Mononuclear cell (primary cell): Measurements from ENCODE around the gene PLLP. TPM values are rescaled to one million over a fixed set of nuclear protein-coding genes. Genes with fewer than 3 reads are reported as not detected.

Source experiments
- H3K27me3 ChIP-seq: 2 replicates; pipeline ENCODE4 v1.6.0; 2011; ENCODE audit warnings: low read length, control low read depth; ENCODE audit not compliant: insufficient read depth
- H3K4me1 ChIP-seq: 2 replicates; pipeline ENCODE4 v1.5.1; 2011; ENCODE audit warnings: mild to moderate bottlenecking, low read length, control low read depth; ENCODE audit not compliant: insufficient read depth
- H3K4me3 ChIP-seq: 2 replicates; pipeline ENCODE4 v1.5.1; 2011; ENCODE audit warnings: mild to moderate bottlenecking, low read length, moderate library complexity
- H3K9me3 ChIP-seq: 2 replicates; pipeline ENCODE4 v1.5.1; 2011; ENCODE audit warnings: low read depth, mild to moderate bottlenecking, control low read depth, low read length
- total RNA-seq: library from RNA; depleted of rRNA; stranded (reverse); fragments of >200 nt; gene quantifications from one replicate; pipeline ENCODE4 v1.2.3, GENCODE V29; 2012

Gene PLLP
- total RNA-seq, 1 donor: 0.63 TPM

- no peaks in the 10 kb centered on the region for H3K27me3 ChIP-seq
- H3K4me3 ChIP-seq: no peak overlapping the region
- peaks cover 6% of the 10 kb centered on the region for H3K4me1 ChIP-seq
- H3K9me3 ChIP-seq: no peaks in the 10 kb centered on the region
Observed at GRCh38 chr16:57258226-57258909, 26.1 kb downstream of the PLLP start.

GRCh38 chr16:57257455-57258070, 26.9 kb downstream of the PLLP start:
- Histone ChIP-seq H3K9me3 (no peaks in the 10 kb centered on the region), H3K27me3 (no peaks in the 10 kb centered on the region), H3K4me1 (peaks cover 6% of the 10 kb centered on the region), H3K4me3 (no peak overlapping the region)

GRCh38 chr16:57256601-57257395, 27.7 kb downstream of the PLLP start:
- no peak overlapping the region for H3K4me3 ChIP-seq
- no peaks in the 10 kb centered on the region for H3K27me3 ChIP-seq
- no peaks in the 10 kb centered on the region for H3K9me3 ChIP-seq
- peaks cover 6% of the 10 kb centered on the region for H3K4me1 ChIP-seq

GRCh38 chr16:57255686-57256415, 28.6 kb downstream of the PLLP start:
- no peaks in the 10 kb centered on the region for H3K27me3 ChIP-seq
- no peaks in the 10 kb centered on the region for H3K9me3 ChIP-seq
- H3K4me1 ChIP-seq: peaks cover 6% of the 10 kb centered on the region
- no peak overlapping the region for H3K4me3 ChIP-seq

- Histone ChIP-seq H3K4me1 (no peaks in the 10 kb centered on the region), H3K4me3 (no peak overlapping the region), H3K27me3 (no peaks in the 10 kb centered on the region), H3K9me3 (no peaks in the 10 kb centered on the region)
Observed at GRCh38 chr16:57253466-57253865, 31.0 kb downstream of the PLLP start.

- H3K4me3 ChIP-seq: no peak overlapping the region
- H3K9me3 ChIP-seq: no peaks in the 10 kb centered on the region
- H3K4me1 ChIP-seq: no peaks in the 10 kb centered on the region
- H3K27me3 ChIP-seq: no peaks in the 10 kb centered on the region
Observed at GRCh38 chr16:57252148-57252721, 32.2 kb downstream of the PLLP start.

GRCh38 chr16:57251352-57251751, 33.1 kb downstream of the PLLP start:
- no peaks in the 10 kb centered on the region for H3K27me3 ChIP-seq
- no peaks in the 10 kb centered on the region for H3K9me3 ChIP-seq
- H3K4me1 ChIP-seq: no peaks in the 10 kb centered on the region

GRCh38 chr16:57245472-57246113, 38.9 kb downstream of the PLLP start:
- Histone ChIP-seq H3K4me1 (peaks cover 25% of the 10 kb centered on the region), H3K4me3 (peak overlapping the region; percentile 67), H3K9me3 (no peaks in the 10 kb centered on the region), H3K27me3 (no peaks in the 10 kb centered on the region)

More at GRCh38 chr16:57251352-57251751, 33.1 kb downstream of the PLLP start:
- no peak overlapping the region for H3K4me3 ChIP-seq

GRCh38 chr16:57244767-57245471, 39.6 kb downstream of the PLLP start, which contains the start of gene ARL2BP:
TSS of gene ARL2BP (plus strand) at chr16:57245259. CDS start at chr16:57245368, 109 bp downstream.
- Histone ChIP-seq H3K4me1 (peaks cover 27% of the 10 kb centered on the region), H3K27me3 (no peaks in the 10 kb centered on the region), H3K4me3 (peak within 1 kb of the TSS; percentile 67), H3K9me3 (no peaks in the 10 kb centered on the region)

GRCh38 chr16:57244463-57244766, 40.1 kb downstream of the PLLP start:
- H3K4me3 ChIP-seq: peak overlapping the region; percentile 67

GRCh38 chr16:57242650-57243049, 41.8 kb downstream of the PLLP start:
- H3K9me3 ChIP-seq: no peaks in the 10 kb centered on the region
- H3K4me3 ChIP-seq: no peak overlapping the region
- peaks cover 27% of the 10 kb centered on the region for H3K4me1 ChIP-seq
- no peaks in the 10 kb centered on the region for H3K27me3 ChIP-seq

More at GRCh38 chr16:57244463-57244766, 40.1 kb downstream of the PLLP start:
- H3K4me1 ChIP-seq: peaks cover 27% of the 10 kb centered on the region
- H3K9me3 ChIP-seq: no peaks in the 10 kb centered on the region
- H3K27me3 ChIP-seq: no peaks in the 10 kb centered on the region

- Histone ChIP-seq H3K27me3 (no peaks in the 10 kb centered on the region), H3K4me3 (no peak overlapping the region), H3K4me1 (peaks cover 24% of the 10 kb centered on the region), H3K9me3 (no peaks in the 10 kb centered on the region)
Observed at GRCh38 chr16:57240851-57241250, 43.6 kb downstream of the PLLP start.

GRCh38 chr16:57239107-57239506, 45.4 kb downstream of the PLLP start:
- no peak overlapping the region for H3K4me3 ChIP-seq

GRCh38 chr16:57238682-57239081, 45.8 kb downstream of the PLLP start:
- H3K27me3 ChIP-seq: no peaks in the 10 kb centered on the region
- no peaks in the 10 kb centered on the region for H3K9me3 ChIP-seq
- no peak overlapping the region for H3K4me3 ChIP-seq
- H3K4me1 ChIP-seq: peaks cover 19% of the 10 kb centered on the region

More at GRCh38 chr16:57239107-57239506, 45.4 kb downstream of the PLLP start:
- H3K4me1 ChIP-seq: peaks cover 21% of the 10 kb centered on the region
- no peaks in the 10 kb centered on the region for H3K9me3 ChIP-seq
- H3K27me3 ChIP-seq: no peaks in the 10 kb centered on the region
